Muscle layer of colon (tissue), 2 donors: ENCODE measurements around the gene SHANK3.
"Not testable (repeated sequence)": the region's sequence is repeated elsewhere in the genome, so short reads cannot be mapped to it uniquely, and the experiment has no call there.

Experiments used
- H3K27ac ChIP-seq: one replicate; pipeline ENCODE4 v1.7.0; 2013; ENCODE audit warnings: low read depth, mild to moderate bottlenecking, low read length, moderate library complexity
- H3K27me3 ChIP-seq, 2 donors: one replicate each; pipeline ENCODE4 v1.7.0; 2013; ENCODE audit warnings: low read length in 2 of 2, mild to moderate bottlenecking in 2 of 2; ENCODE audit not compliant: insufficient read depth in 2 of 2, control insufficient read depth in 1 of 2
- H3K36me3 ChIP-seq: one replicate; pipeline ENCODE4 v1.7.0; 2013; ENCODE audit warnings: mild to moderate bottlenecking, low read length; ENCODE audit not compliant: insufficient read depth
- H3K4me1 ChIP-seq: one replicate; pipeline ENCODE4 v1.7.0; 2013; ENCODE audit warnings: mild to moderate bottlenecking, low read length; ENCODE audit not compliant: insufficient read depth
- H3K4me3 ChIP-seq, 2 donors: one replicate each; pipeline ENCODE4 v1.7.0; 2013; ENCODE audit warnings: low read length in 2 of 2, low read depth in 1 of 2, mild to moderate bottlenecking in 1 of 2, moderate library complexity in 1 of 2
- H3K9ac ChIP-seq: one replicate; pipeline ENCODE4 v1.7.0; 2013; ENCODE audit warnings: low read length
- H3K9me3 ChIP-seq: one replicate; pipeline ENCODE4 v1.7.0; 2013; ENCODE audit warnings: mild to moderate bottlenecking, low read length
- donor health status: abdominal sarcoma.
- donor health status: Adenocarcinoma of cecum.

SHANK3 gene

DNA sequence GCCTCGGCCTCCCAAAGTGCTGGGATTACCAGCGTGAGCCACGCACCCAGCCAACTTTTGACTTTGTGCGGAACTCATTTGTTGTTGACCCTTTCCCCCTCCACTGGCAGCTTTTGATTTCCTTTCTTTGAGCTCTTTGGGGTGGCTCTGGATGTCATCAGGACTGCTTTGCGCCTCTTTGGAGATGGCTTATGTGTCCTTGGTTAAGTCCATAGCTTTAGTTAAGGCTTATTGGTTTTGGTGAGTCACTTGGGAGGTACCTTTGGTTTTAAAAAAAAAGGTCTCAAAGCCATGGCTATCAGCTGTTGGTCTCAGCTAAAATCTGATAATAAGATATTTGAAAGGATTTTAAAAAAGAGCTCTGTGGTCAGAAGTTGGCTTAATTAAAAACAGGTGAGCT lies 39.5 kb upstream of the SHANK3 start:
- Histone ChIP-seq H3K36me3 (no peaks in the 10 kb centered on the region), H3K4me3 (no peak overlapping the region), H3K4me1 (peaks cover 8% of the 10 kb centered on the region), H3K9me3 (no peaks in the 10 kb centered on the region), H3K27me3 (no peaks in the 10 kb centered on the region), H3K9ac (no peak overlapping the region), H3K27ac (no peak overlapping the region)

- Histone ChIP-seq H3K9me3 (no peaks in the 10 kb centered on the region), H3K27me3 (no peaks in the 10 kb centered on the region), H3K36me3 (no peaks in the 10 kb centered on the region), H3K4me3 (no peak overlapping the region), H3K9ac (no peak overlapping the region), H3K27ac (no peak overlapping the region), H3K4me1 (peaks cover 4% of the 10 kb centered on the region)
Measured at GRCh38 chr22:50633771-50634170, 38.9 kb upstream of the SHANK3 start.

GRCh38 chr22:50635591-50635990 lies 37.0 kb upstream of the SHANK3 start:
- no peak overlapping the region for H3K27ac ChIP-seq
- no peaks in the 10 kb centered on the region for H3K36me3 ChIP-seq
- H3K4me3 ChIP-seq = no peak overlapping the region
- no peaks in the 10 kb centered on the region for H3K9me3 ChIP-seq
- H3K27me3 ChIP-seq = no peaks in the 10 kb centered on the region
- H3K4me1 ChIP-seq = no peaks in the 10 kb centered on the region
- no peak overlapping the region for H3K9ac ChIP-seq

GRCh38 chr22:50640296-50640695 lies 32.3 kb upstream of the SHANK3 start:
- H3K4me1 ChIP-seq, H3K4me3 ChIP-seq, H3K27ac ChIP-seq, H3K36me3 ChIP-seq, H3K9me3 ChIP-seq, H3K9ac ChIP-seq: not testable (repeated sequence)
- H3K27me3 ChIP-seq = peaks cover 7 to 23% of the 10 kb centered on the region in 2 donors

DNA sequence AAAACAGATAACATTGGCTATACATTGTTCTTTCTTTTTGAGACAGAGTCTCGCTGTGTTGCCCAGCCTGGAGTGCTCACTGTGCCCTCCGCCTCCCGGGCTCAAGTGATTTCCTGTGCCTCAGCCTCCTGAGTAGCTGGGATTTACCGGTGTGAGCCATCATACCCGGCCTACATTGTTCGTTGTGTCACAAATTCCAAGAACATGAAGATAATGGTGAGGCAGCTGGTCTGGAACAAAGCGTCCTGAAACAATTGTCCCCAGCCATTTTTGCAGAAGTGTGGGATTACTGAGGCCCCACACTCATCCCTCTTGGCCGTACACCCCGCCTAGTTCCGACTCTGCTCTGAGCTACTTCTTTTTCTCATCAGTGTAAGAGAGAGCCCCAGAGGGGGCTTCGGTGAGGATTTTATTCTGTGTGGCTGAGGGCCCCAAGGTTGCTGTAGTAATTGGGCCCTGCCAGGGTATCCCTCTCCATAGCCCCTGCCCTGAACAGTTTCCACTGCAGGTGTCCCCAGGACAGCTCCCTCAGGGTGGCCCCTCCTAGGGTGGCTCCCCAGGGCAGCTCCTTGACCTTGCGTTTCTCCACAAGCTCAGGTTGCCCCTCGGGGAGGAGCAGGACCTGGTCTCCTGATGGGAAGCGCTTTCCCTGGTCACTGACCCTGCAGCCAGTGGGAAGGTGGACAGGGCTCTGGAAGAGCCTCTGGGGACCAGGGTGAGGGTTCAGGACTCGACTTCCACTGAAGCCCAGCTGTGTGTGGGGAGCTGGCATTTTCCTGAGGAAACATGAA lies 31.6 kb upstream of the SHANK3 start:
- H3K9me3 ChIP-seq = no peaks in the 10 kb centered on the region
- peaks cover 8 to 23% of the 10 kb centered on the region in 2 donors for H3K27me3 ChIP-seq
- H3K4me3 ChIP-seq = no peak overlapping the region
- no peak overlapping the region for H3K27ac ChIP-seq
- no peak overlapping the region for H3K9ac ChIP-seq
- H3K4me1 ChIP-seq = no peaks in the 10 kb centered on the region
- H3K36me3 ChIP-seq = no peaks in the 10 kb centered on the region

DNA sequence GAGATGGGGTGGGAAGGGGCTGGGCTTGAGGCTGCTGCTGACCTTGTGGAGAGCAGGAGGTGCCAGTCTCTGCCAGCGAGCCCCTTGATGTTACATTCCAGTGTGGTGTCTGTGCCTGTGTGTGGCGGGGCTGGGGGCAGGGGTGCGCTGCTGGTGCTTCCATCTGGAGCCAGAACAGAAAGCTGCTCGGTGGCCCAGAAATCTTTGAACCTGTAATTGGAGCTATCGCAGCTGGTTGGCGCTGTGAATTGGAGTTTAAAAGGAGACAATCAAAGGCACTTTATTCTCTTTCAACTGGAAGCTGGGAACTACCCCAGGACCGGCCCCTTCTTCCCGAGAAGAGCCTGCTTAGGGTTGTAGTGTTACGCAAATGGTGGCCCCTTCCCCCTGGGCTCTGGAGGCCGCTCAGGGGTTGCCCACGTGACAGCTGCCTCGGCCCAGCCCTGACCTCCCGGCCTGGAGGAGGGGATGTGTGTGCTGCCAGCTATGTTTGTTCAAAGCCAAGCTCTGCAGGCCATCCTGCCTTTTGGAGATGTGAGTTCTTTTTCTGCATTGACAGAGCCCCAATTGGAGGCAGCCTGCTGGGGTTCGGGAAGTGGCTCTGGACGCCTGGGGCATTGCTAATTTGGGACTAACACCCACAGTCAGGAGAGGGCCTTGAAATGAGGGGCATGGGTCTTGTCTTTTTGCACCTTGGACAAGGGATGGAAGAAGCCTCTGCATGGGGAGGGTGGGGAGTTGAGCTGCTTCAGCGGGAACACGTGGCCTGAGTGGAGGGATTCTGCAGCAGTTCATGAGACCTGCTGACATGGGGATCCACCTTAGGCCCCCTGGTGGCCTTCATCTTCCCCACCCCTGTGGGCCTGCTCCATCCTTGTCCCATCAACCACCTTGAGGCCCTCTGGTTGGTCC lies 30.7 kb upstream of the SHANK3 start:
- H3K4me1 ChIP-seq = no peaks in the 10 kb centered on the region
- H3K27ac ChIP-seq = no peak overlapping the region
- H3K4me3 ChIP-seq = no peak overlapping the region
- H3K9me3 ChIP-seq = no peaks in the 10 kb centered on the region
- no peaks in the 10 kb centered on the region for H3K36me3 ChIP-seq
- peaks cover 8 to 23% of the 10 kb centered on the region in 2 donors for H3K27me3 ChIP-seq
- no peak overlapping the region for H3K9ac ChIP-seq

GRCh38 chr22:50643021-50643820 lies 29.4 kb upstream of the SHANK3 start:
- H3K36me3 ChIP-seq, H3K4me3 ChIP-seq, H3K9me3 ChIP-seq, H3K27ac ChIP-seq, H3K4me1 ChIP-seq, H3K9ac ChIP-seq: not testable (repeated sequence)
- H3K27me3 ChIP-seq = peaks cover 8 to 23% of the 10 kb centered on the region in 2 donors

DNA sequence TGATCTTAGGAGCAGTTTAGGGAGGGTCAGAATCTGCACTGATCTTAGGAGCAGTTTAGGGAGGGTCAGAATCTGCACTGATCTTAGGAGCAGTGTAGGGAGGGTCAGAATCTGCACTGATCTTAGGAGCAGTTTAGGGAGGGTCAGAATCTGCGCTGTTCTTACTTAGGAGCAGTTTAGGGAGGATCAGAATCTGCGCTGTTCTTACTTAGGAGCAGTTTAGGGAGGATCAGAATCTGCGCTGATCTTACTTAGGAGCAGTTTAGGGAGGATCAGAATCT lies 28.9 kb upstream of the SHANK3 start:
- not testable (repeated sequence) for H3K36me3 ChIP-seq, H3K9ac ChIP-seq, H3K27ac ChIP-seq, H3K9me3 ChIP-seq, H3K4me1 ChIP-seq, H3K4me3 ChIP-seq
- H3K27me3 ChIP-seq = peaks cover 8 to 23% of the 10 kb centered on the region in 2 donors

- Histone ChIP-seq H3K4me1 (no peaks in the 10 kb centered on the region), H3K4me3 (no peak overlapping the region), H3K9ac (no peak overlapping the region), H3K27me3 (peaks cover 0 to 8% of the 10 kb centered on the region in 2 donors), H3K9me3 (no peaks in the 10 kb centered on the region), H3K36me3 (no peaks in the 10 kb centered on the region), H3K27ac (no peak overlapping the region)
Measured at GRCh38 chr22:50653256-50653655, 19.4 kb upstream of the SHANK3 start.

GRCh38 chr22:50654664-50655063 lies 18.0 kb upstream of the SHANK3 start:
- not testable (repeated sequence) for H3K36me3 ChIP-seq, H3K27me3 ChIP-seq, H3K27ac ChIP-seq, H3K4me3 ChIP-seq, H3K4me1 ChIP-seq, H3K9me3 ChIP-seq, H3K9ac ChIP-seq
